GM23248 (cell line): ENCODE data around the gene FBXO8.

ENCODE experiments used
- EZH2 ChIP-seq: fragments of 200-600 bp; sonication (generic); IDR thresholded peaks from 2 replicates; pipeline ENCODE4 v1.6.1; 2018; ENCODE audit warnings: antibody characterized with exemption, mild to moderate bottlenecking; ENCODE audit not compliant: insufficient read depth, poor library complexity, severe bottlenecking
- EZH2phosphoT487 ChIP-seq: fragments of 200-600 bp; sonication (generic); IDR thresholded peaks from 2 replicates; pipeline ENCODE4 v1.6.1; 2018; ENCODE audit warnings: antibody characterized with exemption, moderate library complexity, mild to moderate bottlenecking, low read depth; ENCODE audit not compliant: insufficient read depth

GRCh38 chr4:174210952-174211490 lies 72.4 kb downstream of the FBXO8 start:
- no peak for TF ChIP-seq EZH2
- TF ChIP-seq EZH2phosphoT487: no peak
